GM18499 (cell line): Measurements from ENCODE around the gene CILP2.
A peak's percentile ranks its signal among the peaks of the same experiment; 100 is the strongest.

ENCODE experiments used
- ATAC-seq: cut with Tn5 transposase; IDR thresholded peaks from one replicate; pipeline ENCODE4 v1.9.1; 2021; ENCODE audit warnings: moderate number of reproducible peaks; ENCODE audit not compliant: insufficient read depth, unreplicated experiment

Gene CILP2

GRCh38 chr19:19502808-19503602, 35.1 kb upstream of the CILP2 start:
- ATAC-seq = no peak

GRCh38 chr19:19504754-19505668, 33.1 kb upstream of the CILP2 start:
- ATAC-seq = no peak

GRCh38 chr19:19505669-19506326, 32.3 kb upstream of the CILP2 start:
- ATAC-seq = no peak

- no peak for ATAC-seq
These were observed 31.5 kb upstream of the CILP2 start for GRCh38 chr19:19506592-19506991.

GRCh38 chr19:19507354-19507753, 30.7 kb upstream of the CILP2 start:
- no peak for ATAC-seq

GRCh38 chr19:19508217-19508616, 29.8 kb upstream of the CILP2 start:
- ATAC-seq = no peak

- no peak for ATAC-seq
These were observed 27.6 kb upstream of the CILP2 start for GRCh38 chr19:19510432-19510831.

- ATAC-seq = no peak
These were observed 24.4 kb upstream of the CILP2 start for GRCh38 chr19:19513682-19514081.

GRCh38 chr19:19514215-19514657, 23.8 kb upstream of the CILP2 start:
- no peak for ATAC-seq

GRCh38 chr19:19514881-19515641, 23.0 kb upstream of the CILP2 start, which contains the start of gene TSSK6:
TSSK6 (minus strand) TSS chr19:19515548; CDS start chr19:19515427, 121 bp downstream.
- ATAC-seq = no peak

- ATAC-seq = peak; percentile 84
These were observed 22.2 kb upstream of the CILP2 start, which contains the start of gene NDUFA13 for GRCh38 chr19:19515642-19516519. NDUFA13 (plus strand) TSS chr19:19516225; CDS start chr19:19516239, 14 bp downstream.

- ATAC-seq = no peak
These were observed 20.8 kb upstream of the CILP2 start for GRCh38 chr19:19517235-19517619.

GRCh38 chr19:19520989-19521388, 17.1 kb upstream of the CILP2 start:
- ATAC-seq = no peak

GRCh38 chr19:19523177-19523576, 14.9 kb upstream of the CILP2 start:
- ATAC-seq = no peak

GRCh38 chr19:19524053-19524452, 14.0 kb upstream of the CILP2 start:
- no peak for ATAC-seq

- no peak for ATAC-seq
These were observed 12.3 kb upstream of the CILP2 start for GRCh38 chr19:19525611-19526380.

GRCh38 chr19:19526581-19527370, 11.3 kb upstream of the CILP2 start:
- no peak for ATAC-seq

- ATAC-seq = no peak
These were observed 10.8 kb upstream of the CILP2 start for GRCh38 chr19:19527371-19527656.
